GM18861 (cell line): ENCODE results near the gene CDH12.
"Not testable (repeated sequence)": the region's sequence is repeated elsewhere in the genome, so short reads cannot be mapped to it uniquely, and the experiment has no call there.

Source experiments
- ATAC-seq: cut with Tn5 transposase; IDR thresholded peaks from one replicate; pipeline ENCODE4 v1.9.1; 2021; ENCODE audit not compliant: unreplicated experiment

CDH12 gene

DNA sequence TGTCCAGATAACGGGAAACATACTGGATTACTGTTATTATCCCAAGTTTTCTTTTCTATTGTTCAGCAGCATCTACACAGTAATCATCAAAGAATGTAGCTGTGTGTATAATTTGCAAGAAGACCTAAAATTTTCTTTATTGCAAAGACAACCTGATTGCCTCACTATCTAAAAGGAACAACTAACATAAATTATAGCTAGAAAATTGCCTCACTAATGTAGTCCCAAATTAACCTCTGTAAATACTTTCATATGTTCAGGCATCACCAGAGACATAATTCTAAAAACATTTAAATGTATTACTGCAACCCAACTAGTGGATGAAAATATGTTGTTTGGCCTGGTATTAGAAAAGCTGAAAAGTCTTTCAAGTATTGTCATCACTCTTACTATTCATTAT lies 275.4 kb downstream of the CDH12 start:
- ATAC-seq = no peak

DNA sequence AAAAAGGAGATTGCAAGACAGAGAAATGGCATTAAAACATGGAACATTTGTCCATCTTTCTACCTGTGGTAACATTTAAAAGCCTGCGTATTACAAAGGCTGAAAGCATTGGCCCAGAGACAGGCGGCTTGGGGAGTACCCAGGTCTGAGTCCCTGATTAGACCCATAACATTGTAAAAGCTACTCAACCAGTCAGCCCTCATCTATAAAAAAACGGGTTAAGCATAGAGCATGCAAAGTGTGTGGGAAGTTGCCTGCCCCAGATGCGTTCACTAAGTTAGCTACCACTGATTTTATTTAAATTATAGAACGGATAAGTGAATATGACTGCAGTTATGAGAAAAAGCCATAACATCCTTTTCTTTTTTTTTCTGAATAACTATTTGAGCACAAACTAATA lies 276.1 kb downstream of the CDH12 start:
- no peak for ATAC-seq

DNA sequence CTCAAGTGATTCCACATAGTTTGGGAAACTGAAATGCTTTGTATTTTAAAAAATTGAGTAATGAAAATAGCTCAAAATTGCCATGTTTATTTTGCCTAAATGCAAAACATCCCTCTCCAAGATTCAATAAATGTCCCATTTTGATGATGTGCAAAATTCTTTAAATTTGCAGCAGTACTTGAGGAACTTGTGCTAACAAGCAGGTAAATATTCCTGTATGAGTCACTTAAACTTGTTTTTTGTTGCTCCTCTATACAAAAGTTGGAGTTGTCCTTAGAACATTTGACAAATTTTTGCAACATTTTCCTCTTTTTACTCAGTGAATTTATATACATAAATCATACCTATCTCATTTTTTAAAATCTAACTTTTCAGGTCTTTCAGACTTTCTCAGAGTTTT lies 280.2 kb downstream of the CDH12 start:
- ATAC-seq = no peak

GRCh38 chr5:22567983-22568382 lies 285.2 kb downstream of the CDH12 start:
- no peak for ATAC-seq

GRCh38 chr5:22560147-22560546 lies 293.0 kb downstream of the CDH12 start:
- no peak for ATAC-seq

DNA sequence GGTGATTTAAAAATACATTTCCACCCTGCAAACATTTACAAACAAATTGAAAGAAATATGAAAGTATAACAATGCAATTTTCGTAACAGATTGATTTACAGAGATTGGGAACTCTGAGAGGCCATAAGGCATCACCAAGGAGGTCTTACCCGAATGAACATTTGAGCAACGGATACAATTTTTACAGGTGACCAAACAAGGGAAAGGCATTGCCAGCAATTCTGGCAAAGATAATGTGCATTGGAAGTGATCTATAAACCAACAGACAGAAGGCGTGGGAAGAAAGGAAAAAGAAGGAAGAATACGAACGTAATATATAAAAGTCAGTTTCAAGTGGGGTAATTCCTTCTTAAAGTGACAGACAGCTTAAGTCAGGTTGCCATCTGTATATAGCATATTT lies 295.9 kb downstream of the CDH12 start:
- ATAC-seq = no peak

DNA sequence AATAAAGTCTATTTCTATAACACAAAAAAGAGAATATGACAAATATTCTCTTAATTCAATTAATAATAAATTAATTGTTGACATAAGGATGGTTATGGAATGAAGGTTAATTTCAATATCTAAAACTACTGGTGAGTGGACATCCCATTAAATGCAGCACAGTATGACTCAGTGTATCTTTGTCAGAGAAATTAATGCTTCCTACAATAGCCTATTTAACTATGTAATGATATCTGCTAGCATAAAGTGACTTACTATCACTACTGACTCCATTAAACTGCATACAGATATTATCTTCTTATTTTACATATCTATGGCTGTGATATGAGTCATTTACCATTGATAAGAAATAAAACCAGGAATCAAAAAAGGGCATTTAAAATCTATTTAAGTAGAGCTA lies 298.7 kb downstream of the CDH12 start:
- no peak for ATAC-seq

GRCh38 chr5:22549876-22550671 lies 303.1 kb downstream of the CDH12 start:
- ATAC-seq = no peak

GRCh38 chr5:22542340-22542739 lies 310.8 kb downstream of the CDH12 start:
- no peak for ATAC-seq

DNA sequence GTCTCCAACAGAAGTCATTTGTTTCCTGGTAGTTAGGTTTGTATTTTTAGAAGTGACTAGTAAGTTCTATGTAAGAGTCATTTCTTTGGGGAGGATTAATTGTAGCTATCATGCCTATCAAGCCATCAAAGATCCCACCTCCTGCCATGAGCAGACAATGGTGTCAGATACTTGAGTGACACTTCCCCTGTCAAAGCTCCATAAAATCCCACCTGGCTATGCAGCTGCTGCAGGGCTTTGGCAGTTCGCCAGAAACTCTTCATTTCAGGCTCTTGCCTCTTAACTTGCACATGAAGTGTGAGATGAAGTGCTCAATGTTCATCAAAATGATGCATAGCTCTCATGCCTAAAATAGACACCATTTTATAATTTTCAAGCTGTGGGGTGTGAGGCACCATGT lies 312.1 kb downstream of the CDH12 start:
- no peak for ATAC-seq

DNA sequence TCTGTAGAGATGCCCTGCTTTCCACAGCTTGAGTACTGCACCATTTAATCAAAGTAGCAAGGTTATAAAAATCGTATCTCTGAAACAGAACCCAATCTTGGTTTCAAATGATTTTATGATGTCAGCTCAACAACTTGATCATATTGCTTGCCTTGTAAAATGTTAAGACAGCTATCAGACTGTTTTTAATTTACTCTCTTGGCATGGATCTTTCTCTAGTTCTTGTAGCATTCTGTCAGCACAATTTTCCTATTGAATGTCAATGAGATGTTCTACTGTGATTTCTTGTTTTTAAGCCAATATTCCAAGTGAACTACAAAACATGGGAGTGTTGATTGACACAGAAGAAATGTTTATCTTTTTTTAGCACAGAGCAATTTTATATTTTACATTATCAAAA lies 313.4 kb downstream of the CDH12 start:
- ATAC-seq = no peak

DNA sequence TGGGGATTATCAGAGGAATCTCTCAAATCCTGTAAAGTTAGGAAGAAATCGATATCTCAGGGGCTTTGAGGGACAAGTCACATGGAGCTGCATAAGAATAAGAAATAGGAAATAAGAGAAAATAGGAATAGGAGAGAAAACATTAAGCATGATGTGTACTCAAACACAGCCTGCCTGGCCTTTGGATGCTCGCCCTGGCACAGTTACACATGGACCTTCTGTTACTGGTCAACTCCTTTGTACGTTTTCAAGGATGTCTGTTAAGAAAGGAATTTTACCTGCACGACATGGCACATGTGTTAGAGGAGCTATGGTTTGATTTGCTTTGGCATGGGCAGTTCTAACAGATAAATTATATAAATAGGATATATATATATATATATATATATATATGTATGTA lies 321.2 kb downstream of the CDH12 start:
- no peak for ATAC-seq

- ATAC-seq = no peak
These were observed 331.6 kb downstream of the CDH12 start for GRCh38 chr5:22521521-22521920.

DNA sequence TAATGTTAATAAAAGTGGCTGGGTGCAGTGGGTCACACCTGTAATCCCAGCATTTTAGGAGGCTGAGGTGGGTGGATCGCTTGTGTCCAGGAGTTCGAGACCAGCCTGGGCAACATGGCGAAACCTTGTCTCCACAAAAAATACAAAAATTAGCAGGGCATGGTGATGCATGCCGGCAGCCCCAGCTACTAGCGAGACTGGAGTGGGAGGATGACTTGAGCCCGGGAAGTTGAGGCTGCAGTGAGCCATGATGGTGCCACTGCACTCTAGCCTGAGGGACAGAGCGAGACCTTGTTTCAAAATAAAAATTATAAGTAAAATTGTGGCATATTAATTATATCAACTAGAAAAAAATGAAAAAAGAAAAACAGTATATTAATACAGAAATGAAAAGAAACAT lies 336.6 kb downstream of the CDH12 start:
- not testable (repeated sequence) for ATAC-seq

DNA sequence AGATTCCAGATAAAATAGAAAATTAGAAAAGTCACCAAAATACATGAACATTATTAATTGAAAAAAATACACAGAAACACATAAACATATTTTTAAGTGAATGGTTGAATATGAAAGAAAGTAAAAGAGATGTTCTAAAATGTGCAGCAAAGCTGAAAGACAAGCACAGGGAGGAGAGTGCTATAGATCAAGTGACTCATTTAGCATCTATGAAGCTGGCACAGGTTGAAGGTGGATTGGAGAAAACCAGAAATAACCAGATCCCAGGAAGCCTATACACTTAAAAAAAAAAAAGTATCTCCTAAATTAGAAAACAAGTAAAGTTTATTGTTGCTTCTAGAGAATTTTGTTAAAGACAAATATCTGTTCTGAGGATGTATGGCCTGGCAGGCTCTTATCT lies 338.9 kb downstream of the CDH12 start:
- ATAC-seq = no peak

GRCh38 chr5:22505891-22506290 lies 347.3 kb downstream of the CDH12 start:
- ATAC-seq = no peak

- no peak for ATAC-seq
These were observed 348.7 kb downstream of the CDH12 start for GRCh38 chr5:22504411-22504810.

DNA sequence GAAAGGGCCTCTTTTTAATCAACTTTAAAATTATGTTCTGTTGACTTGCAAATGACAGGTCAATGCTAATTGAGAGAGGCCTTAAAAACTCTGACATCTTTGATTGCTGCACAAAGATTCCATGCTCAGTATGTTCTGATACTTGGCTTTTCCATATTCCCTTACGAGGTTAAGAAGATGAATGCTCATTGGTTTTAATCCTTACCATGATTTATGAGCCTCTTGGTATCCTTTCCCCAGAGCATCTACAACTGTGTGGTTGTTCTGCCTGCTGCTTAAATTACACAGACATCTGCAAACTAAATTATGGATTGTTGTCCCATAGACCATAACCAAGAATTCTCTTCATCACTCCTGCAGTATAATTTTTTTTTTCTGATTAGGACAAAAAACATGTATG lies 352.6 kb downstream of the CDH12 start:
- no peak for ATAC-seq

DNA sequence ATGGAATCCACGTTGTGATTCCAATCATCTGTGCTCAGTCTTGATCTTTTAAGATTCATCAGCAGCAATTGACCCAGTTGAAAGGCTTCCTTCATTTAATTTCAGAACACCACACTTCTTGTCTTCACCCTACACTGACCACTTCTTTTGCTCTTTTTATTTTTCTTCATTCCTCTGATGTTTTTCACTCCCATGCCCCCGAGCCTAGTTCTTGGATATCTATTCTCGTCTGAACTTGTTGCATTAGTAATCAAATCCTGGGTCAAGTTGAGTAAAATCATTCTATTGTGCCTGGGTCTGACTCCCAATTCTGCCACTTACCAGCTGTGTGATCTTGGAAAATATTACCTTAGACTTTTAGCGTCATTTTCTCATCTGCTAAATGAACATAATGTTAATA lies 356.5 kb downstream of the CDH12 start:
- no peak for ATAC-seq

GRCh38 chr5:22495016-22495720 lies 358.0 kb downstream of the CDH12 start:
- no peak for ATAC-seq

- ATAC-seq = no peak
These were observed 364.7 kb downstream of the CDH12 start for GRCh38 chr5:22488427-22488826.

DNA sequence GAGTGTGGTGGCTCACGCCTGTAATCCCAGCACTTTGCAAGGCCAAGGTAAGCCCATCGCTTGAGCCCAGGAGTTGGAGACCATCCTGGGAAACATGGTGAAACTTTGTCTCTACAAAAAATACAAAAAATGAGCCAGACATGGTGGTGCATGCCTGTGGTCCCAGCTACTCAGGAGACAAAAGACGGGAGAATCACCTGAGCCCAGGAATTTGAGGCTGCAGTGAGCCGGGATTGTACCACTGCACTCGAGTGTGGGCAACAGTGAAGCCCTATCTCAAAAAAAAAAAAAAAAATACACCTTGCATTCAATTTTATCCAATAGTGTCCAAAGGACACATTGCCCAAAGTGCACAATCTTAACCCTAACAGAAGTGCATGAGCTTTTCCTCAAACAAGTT lies 372.8 kb downstream of the CDH12 start:
- no peak for ATAC-seq

DNA sequence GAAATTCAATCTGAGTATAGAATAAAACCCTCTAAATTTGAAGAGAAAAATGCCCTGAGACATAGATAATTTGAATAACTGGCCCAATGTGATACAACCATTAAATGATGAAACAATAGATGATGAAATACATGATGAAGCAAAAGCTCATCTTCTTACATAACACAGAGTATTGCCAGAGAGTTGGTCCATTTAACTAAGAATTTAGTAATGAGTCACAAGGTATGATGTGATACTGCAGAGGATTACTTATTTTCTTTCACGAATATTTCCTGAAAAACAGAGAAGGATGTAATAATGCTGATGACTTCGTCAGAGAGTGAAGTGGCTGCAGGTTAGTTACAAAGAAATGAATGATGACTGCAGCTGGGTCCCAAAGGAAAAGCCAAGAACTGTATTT lies 379.3 kb downstream of the CDH12 start:
- ATAC-seq = no peak
